Measurements from ENCODE around the gene ALDH16A1. TPM values are rescaled to one million over a fixed set of nuclear protein-coding genes. Genes with fewer than 3 reads are reported as not detected.
A peak's percentile ranks its signal among the peaks of the same experiment; 100 is the strongest.
"Not testable (repeated sequence)": the region's sequence is repeated elsewhere in the genome, so short reads cannot be mapped to it uniquely, and the experiment has no call there.

ALDH16A1 gene
- total RNA-seq, 4 donors from 2014 or later: 26.6 to 47.2 (median 42.6) TPM

DNA sequence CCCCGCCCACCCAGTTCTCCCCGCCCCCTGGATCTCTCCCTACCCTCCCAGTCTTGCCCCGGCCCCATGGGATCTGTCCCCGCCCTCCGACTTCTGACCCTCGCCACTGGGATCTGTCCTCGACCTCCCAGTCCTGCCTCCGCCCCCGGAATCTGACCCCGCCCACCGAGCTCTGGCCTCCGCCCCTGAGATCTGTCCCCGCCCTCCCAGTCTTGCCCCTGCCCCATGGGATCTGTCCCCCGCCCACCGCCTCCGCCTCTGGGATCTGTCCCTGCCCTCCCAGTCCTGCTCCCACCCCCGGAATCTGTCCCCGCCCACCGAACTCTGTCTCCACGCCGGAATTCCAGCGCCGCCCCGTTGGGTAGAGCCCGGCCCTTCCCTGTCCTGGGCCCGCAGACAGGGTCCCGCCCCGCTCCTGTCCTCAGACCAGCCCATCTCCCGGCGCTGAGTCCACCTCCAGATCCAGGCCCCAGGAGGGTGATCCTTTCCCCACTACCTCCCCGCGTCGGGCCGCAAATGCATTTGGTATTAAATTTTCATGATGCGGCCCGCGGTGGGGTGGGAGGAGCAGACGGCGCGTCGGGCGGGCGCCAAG is 10.2 kb upstream of the ALDH16A1 start:
- WGBS, 2 donors: 1% methylated on average over 39 to 43 of the region's 43 CpGs
- H3K4me3 ChIP-seq (ENCODE audit: low read depth, poor library complexity, severe bottlenecking): peak overlapping the region; percentile 51
- TF ChIP-seq, protein P1, sequence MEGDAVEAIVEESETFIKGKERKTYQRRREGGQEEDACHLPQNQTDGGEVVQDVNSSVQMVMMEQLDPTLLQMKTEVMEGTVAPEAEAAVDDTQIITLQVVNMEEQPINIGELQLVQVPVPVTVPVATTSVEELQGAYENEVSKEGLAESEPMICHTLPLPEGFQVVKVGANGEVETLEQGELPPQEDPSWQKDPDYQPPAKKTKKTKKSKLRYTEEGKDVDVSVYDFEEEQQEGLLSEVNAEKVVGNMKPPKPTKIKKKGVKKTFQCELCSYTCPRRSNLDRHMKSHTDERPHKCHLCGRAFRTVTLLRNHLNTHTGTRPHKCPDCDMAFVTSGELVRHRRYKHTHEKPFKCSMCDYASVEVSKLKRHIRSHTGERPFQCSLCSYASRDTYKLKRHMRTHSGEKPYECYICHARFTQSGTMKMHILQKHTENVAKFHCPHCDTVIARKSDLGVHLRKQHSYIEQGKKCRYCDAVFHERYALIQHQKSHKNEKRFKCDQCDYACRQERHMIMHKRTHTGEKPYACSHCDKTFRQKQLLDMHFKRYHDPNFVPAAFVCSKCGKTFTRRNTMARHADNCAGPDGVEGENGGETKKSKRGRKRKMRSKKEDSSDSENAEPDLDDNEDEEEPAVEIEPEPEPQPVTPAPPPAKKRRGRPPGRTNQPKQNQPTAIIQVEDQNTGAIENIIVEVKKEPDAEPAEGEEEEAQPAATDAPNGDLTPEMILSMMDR (IDR thresholded peaks at IDR 0.05): no peak
- TF ChIP-seq POLR2A (IDR thresholded peaks at IDR 0.05): no peak
- intact Hi-C loops (cut with DNase I; ENCODE audit: low total_unique reads): no loop called here
- DNase-seq (ENCODE audit: low spot score in 2 of 2): peak; percentile 96 to 99

DNA sequence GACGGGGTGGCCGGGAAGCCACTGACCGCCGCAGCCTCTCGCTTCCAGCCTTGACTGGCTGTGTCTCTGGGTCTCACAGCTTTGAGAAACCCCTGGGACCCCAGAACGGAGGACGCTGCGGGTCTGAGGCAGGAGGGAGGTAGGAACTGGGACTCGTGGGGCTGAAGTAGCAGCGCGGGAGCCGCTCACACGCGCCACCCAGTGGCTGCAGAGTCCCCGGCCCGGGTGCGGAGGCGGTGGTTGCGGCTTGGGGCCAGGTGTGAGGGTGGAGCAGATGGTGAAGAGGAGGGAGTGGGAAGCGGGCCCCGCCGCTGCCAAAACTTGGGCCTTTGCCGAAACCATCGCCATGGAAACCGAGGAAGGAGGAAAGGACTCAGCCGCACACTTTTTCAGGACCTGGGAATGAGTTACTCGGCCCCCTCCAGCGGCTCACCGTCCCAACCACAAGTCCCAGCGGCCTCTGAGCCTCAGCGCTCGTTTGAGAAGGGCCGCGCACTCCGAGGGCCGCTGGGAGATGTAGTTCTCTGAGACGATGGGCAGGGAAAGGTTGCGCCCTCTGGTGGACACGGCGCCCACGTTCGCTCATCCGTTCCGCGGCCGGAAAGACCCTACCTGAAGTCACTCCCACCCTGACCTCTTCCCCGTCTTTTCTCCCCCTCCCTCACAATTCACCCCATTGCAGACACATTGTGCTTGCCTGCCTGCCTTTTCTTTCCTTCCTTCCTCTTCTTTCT is 9.5 kb upstream of the ALDH16A1 start:
- 0 to 1% methylated on average over 43 to 47 of the region's 47 CpGs for WGBS, 2 donors
- intact Hi-C loops (cut with DNase I; ENCODE audit: low total_unique reads): no loop called here
- TF ChIP-seq, protein P1 (IDR thresholded peaks at IDR 0.05): peak in 2 of 3 donors; percentile 2 to 80
- TF ChIP-seq POLR2A (IDR thresholded peaks at IDR 0.05): no peak
- peak overlapping the region; percentile 51 for H3K4me3 ChIP-seq (ENCODE audit: low read depth, poor library complexity, severe bottlenecking)
- peak; percentile 95 to 99 for DNase-seq (ENCODE audit: low spot score in 2 of 2)

DNA sequence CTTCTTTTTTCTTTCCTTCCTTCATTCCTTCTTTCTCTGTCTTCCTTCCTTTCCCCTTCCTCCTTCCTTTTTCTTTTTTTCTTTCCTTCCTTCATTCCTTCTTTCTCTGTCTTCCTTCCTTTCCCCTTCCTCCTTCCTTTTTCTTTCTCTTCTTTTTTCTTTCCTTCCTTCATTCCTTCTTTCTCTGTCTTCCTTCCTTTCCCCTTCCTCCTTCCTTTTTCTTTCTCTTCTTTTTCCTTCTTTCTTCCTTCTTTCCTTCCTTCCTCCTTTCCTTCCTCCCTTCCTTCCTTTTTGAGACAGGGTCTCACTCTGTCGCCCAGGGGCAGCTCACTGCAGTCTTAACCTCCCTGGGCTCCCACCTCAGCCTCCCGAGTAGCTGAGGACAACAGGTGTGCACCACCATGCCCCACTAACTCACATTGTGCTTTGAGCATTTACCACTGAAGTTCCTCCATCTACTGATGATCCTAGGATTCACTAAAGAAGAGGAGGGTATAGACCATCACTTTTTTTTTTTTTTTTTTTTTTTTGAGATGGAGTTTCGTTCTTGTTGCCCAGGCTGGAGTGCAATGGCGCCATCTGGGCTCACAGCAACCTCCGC is 8.8 kb upstream of the ALDH16A1 start:
- intact Hi-C loops (cut with DNase I; ENCODE audit: low total_unique reads); H3K4me3 ChIP-seq (ENCODE audit: low read depth, poor library complexity, severe bottlenecking); DNase-seq (ENCODE audit: low spot score in 2 of 2): not testable (repeated sequence)
- 74 to 78% methylated on average over 5 of the region's 5 CpGs for WGBS, 2 donors

- DNase-seq (ENCODE audit: low spot score in 2 of 2): no peak
- 89% methylated on average over 3 of the region's 3 CpGs for WGBS, 2 donors
- TF ChIP-seq POLR2A (IDR thresholded peaks at IDR 0.05): no peak
- TF ChIP-seq, protein P1 (IDR thresholded peaks at IDR 0.05): no peak
- H3K4me3 ChIP-seq (ENCODE audit: low read depth, poor library complexity, severe bottlenecking): no peak overlapping the region
- intact Hi-C loops (cut with DNase I; ENCODE audit: low total_unique reads): no loop called here
Observed at GRCh38 chr19:49445997-49446396, 7.0 kb upstream of the ALDH16A1 start.

- WGBS, 2 donors: 68 to 70% methylated on average over 32 of the region's 32 CpGs
- intact Hi-C loops (cut with DNase I; ENCODE audit: low total_unique reads): no loop called here
- no peak for DNase-seq (ENCODE audit: low spot score in 2 of 2)
- TF ChIP-seq POLR2A (IDR thresholded peaks at IDR 0.05): no peak
- TF ChIP-seq, protein P1 (IDR thresholded peaks at IDR 0.05): no peak
- no peak overlapping the region for H3K4me3 ChIP-seq (ENCODE audit: low read depth, poor library complexity, severe bottlenecking)
Observed at GRCh38 chr19:49447485-49448431, 5.3 kb upstream of the ALDH16A1 start.
